Measurements from ENCODE around the gene PTPRU.

PTPRU gene

GRCh38 chr1:29247044-29247443 lies 10.7 kb downstream of the PTPRU start:
- no peak for DNase-seq

GRCh38 chr1:29247571-29248273 lies 11.4 kb downstream of the PTPRU start:
- DNase-seq, result no peak

GRCh38 chr1:29248409-29248808 lies 12.1 kb downstream of the PTPRU start:
- no peak for DNase-seq

GRCh38 chr1:29249170-29249691 lies 12.9 kb downstream of the PTPRU start:
- DNase-seq, result no peak

- no peak for DNase-seq
Observed at GRCh38 chr1:29249951-29250581, 13.7 kb downstream of the PTPRU start.

GRCh38 chr1:29251164-29252124 lies 15.1 kb downstream of the PTPRU start:
- DNase-seq, result no peak

- no peak for DNase-seq
Observed at GRCh38 chr1:29253180-29253579, 16.9 kb downstream of the PTPRU start.

GRCh38 chr1:29254346-29254745 lies 18.0 kb downstream of the PTPRU start:
- no peak for DNase-seq

GRCh38 chr1:29255134-29255666 lies 18.9 kb downstream of the PTPRU start:
- DNase-seq, result no peak

- DNase-seq, result no peak
Observed at GRCh38 chr1:29256394-29256793, 20.1 kb downstream of the PTPRU start.

GRCh38 chr1:29256979-29257804 lies 20.9 kb downstream of the PTPRU start:
- no peak for DNase-seq

GRCh38 chr1:29258189-29258975 lies 22.1 kb downstream of the PTPRU start:
- no peak for DNase-seq

GRCh38 chr1:29258976-29259801 lies 22.9 kb downstream of the PTPRU start:
- no peak for DNase-seq

GRCh38 chr1:29259802-29260441 lies 23.6 kb downstream of the PTPRU start:
- DNase-seq, result no peak

- DNase-seq, result no peak
Observed at GRCh38 chr1:29260531-29260930, 24.2 kb downstream of the PTPRU start.

GRCh38 chr1:29264773-29265389 lies 28.6 kb downstream of the PTPRU start:
- no peak for DNase-seq

- no peak for DNase-seq
Observed at GRCh38 chr1:29266912-29267311, 30.6 kb downstream of the PTPRU start.

- DNase-seq, result no peak
Observed at GRCh38 chr1:29267321-29268070, 31.2 kb downstream of the PTPRU start.

GRCh38 chr1:29269382-29269781 lies 33.1 kb downstream of the PTPRU start:
- DNase-seq, result no peak
